ENCODE measurements around the gene GADD45B.

The GADD45B gene

DNA sequence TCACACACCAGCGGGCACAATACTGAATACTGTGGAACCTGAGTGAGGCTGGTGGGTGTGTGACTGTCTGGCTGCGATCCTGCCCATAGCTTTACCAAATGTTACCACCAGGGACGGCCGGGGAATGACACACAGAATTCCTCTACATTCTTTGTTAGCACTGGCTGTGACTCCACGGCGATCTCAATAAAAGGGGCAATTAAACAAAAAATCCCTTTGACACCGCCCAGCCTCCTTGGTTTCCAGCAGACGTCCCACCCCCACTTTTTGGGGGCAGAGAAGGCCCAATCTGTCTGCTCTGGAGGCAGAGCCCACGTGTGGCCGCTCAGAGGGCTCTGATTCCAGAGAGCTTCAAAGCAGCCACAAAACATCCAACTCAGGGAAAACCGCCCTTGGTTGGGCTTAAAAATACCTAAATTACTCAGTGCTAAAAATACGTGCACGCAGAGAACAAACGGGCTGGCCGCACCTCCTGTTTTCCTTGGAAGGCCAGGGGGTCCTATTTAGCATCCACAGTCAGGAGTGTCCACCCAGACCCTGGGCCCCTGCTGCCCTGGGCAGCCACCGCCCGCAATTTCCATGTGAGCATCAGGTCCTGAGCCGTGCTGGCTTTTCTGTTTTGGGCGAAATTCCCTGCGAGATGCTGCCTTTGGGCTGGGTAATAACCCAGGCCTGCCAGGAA, 47.8 kb downstream of the GADD45B start:
- TF ChIP-seq POLR2A (IDR thresholded peaks at IDR 0.05; ENCODE audit: extremely low read depth, insufficient read length) (no peak), MYC (IDR thresholded peaks at IDR 0.05; ENCODE audit: low read depth, low read length) (no peak)
- TF ChIP-seq, protein P1, sequence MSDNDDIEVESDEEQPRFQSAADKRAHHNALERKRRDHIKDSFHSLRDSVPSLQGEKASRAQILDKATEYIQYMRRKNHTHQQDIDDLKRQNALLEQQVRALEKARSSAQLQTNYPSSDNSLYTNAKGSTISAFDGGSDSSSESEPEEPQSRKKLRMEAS (IDR thresholded peaks at IDR 0.05; ENCODE audit: low read depth, low read length), result no peak
- TF ChIP-seq, protein P2, sequence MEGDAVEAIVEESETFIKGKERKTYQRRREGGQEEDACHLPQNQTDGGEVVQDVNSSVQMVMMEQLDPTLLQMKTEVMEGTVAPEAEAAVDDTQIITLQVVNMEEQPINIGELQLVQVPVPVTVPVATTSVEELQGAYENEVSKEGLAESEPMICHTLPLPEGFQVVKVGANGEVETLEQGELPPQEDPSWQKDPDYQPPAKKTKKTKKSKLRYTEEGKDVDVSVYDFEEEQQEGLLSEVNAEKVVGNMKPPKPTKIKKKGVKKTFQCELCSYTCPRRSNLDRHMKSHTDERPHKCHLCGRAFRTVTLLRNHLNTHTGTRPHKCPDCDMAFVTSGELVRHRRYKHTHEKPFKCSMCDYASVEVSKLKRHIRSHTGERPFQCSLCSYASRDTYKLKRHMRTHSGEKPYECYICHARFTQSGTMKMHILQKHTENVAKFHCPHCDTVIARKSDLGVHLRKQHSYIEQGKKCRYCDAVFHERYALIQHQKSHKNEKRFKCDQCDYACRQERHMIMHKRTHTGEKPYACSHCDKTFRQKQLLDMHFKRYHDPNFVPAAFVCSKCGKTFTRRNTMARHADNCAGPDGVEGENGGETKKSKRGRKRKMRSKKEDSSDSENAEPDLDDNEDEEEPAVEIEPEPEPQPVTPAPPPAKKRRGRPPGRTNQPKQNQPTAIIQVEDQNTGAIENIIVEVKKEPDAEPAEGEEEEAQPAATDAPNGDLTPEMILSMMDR (IDR thresholded peaks at IDR 0.05; ENCODE audit: low read depth, low read length), result no peak
- no peak for DNase-seq (ENCODE audit: low read depth)
- no peak overlapping the region for H3K4me3 ChIP-seq (ENCODE audit: low read depth, low read length)

DNA sequence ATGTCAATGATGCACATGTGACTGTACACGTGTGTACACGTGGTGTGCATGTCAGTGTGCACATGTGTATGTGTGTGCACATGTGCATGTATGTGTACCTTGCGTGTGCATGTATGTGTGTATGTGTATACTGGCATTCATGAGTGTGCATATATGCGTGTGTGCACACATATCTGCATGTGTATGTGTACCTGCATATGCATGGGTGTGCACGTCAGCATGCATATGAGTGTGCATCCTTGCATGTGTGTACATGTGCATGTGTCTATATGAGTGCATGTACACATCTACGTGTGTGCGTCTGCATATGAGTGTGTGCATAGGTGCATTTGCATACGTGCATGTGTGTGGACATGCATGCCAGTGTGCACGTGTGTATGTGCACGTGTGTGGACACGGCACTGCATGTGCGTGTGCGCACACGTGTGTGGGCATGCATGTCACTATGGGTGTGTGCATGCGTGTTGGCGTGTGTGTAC, 48.5 kb downstream of the GADD45B start:
- H3K4me3 ChIP-seq (ENCODE audit: low read depth, low read length), result no peak overlapping the region
- TF ChIP-seq MYC (IDR thresholded peaks at IDR 0.05; ENCODE audit: low read depth, low read length), result no peak
- TF ChIP-seq, protein P2 (IDR thresholded peaks at IDR 0.05; ENCODE audit: low read depth, low read length), result no peak
- TF ChIP-seq, protein P1 (IDR thresholded peaks at IDR 0.05; ENCODE audit: low read depth, low read length), result peak; percentile 40; the same call in 1 of the 2 replicates

DNA sequence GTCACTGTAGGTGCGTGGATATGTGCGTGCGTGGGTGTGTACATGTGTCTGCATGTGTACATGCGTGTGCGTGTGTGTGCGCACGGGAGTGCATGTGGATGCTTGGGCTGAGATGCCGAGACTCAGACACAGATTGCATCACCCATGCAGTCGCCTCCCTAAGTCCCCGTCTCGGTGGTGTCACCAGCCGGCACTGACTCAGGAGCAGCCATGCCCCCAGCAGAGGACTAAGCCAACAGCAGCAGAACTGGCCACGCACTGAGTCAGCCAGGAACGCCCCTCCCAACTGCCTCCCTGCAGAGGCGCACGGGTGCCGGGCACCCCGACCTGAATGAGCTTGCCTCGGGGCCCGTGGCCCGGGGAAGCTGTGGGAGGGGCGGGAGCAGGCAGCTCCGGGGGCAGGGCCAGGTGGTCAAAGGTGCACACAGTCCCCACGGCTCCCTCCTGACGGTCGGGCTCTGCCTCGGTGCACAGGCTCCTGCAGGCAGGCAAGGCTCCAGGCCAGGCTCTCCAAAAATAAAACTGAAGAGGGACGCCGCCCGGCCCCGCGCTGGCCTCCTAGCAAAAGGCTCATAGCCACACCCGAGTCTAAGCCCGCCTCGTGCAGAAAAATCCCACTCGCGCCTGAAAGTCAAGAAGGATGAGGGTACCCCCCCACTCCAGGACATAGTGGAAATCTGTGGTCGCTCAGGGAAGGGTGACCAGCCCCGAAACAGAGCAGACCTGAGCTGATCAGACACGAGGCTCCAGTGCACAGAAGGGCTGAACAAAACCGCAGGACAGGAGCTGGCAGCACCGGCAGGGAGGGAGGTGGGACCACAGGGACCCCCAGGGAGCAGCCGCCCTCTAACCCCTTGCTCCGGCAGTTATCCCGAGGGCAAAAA, 49.2 kb downstream of the GADD45B start:
- TF ChIP-seq, protein P1 (IDR thresholded peaks at IDR 0.05; ENCODE audit: low read depth, low read length), result peak; percentile 80
- TF ChIP-seq POLR2A (IDR thresholded peaks at IDR 0.05; ENCODE audit: extremely low read depth, insufficient read length) (peak; percentile 58), MYC (IDR thresholded peaks at IDR 0.05; ENCODE audit: low read depth, low read length) (peak; percentile 33; the same call in 1 of the 2 replicates)
- TF ChIP-seq, protein P2 (IDR thresholded peaks at IDR 0.05; ENCODE audit: low read depth, low read length), result no peak
- H3K4me3 ChIP-seq (ENCODE audit: low read depth, low read length), result peak overlapping the region; percentile 53
- DNase-seq (ENCODE audit: low read depth), result peak; percentile 94

More for the DNA sequence above, 48.5 kb downstream of the GADD45B start:
- DNase-seq (ENCODE audit: low read depth), result no peak

DNA sequence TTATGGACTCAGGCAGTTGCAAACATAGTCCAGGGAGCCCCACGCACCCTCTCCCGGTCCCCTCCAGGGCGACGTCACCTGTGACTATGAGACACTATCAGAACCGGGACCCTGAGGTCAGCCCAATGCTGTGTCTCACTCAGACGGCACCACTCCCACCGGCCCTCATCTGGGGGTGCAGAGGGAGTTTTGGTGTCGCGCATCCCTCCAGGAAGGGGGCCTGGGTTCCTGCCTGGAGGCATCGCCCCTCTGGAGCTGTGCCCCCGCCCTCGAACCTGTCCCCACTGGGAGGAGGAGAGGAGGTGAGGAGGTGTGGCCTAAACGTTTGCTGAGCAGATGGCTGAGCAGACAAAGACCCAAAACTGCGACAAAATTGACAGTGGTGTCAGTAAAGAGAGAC, 51.2 kb downstream of the GADD45B start:
- no peak overlapping the region for H3K4me3 ChIP-seq (ENCODE audit: low read depth, low read length)
- TF ChIP-seq, protein P2 (IDR thresholded peaks at IDR 0.05; ENCODE audit: low read depth, low read length), result no peak
- no peak for TF ChIP-seq POLR2A (IDR thresholded peaks at IDR 0.05; ENCODE audit: extremely low read depth, insufficient read length)
- no peak for TF ChIP-seq MYC (IDR thresholded peaks at IDR 0.05; ENCODE audit: low read depth, low read length)
- TF ChIP-seq, protein P1 (IDR thresholded peaks at IDR 0.05; ENCODE audit: low read depth, low read length), result no peak
- DNase-seq (ENCODE audit: low read depth), result no peak

DNA sequence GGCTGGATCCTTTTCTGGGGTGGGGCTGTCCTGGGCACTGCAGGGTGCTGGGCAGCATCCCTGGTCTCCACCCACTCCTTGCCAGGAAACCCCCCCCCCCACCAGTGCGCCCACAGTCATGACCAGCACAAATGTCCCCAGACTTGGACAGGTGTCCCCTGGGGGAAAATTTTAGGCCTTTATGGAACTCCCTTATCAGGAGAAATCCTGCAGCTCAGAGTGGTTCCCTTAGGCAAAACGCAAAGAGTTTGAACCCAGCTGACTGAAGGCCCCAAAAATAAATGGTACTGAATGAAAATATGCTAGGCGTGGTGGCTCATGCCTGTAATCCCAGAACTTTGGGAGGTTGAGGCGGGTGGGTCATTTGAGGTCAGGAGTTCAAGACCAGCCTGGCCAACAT, 51.8 kb downstream of the GADD45B start:
- H3K4me3 ChIP-seq (ENCODE audit: low read depth, low read length), result no peak overlapping the region
- DNase-seq (ENCODE audit: low read depth), result no peak
- TF ChIP-seq, protein P2 (IDR thresholded peaks at IDR 0.05; ENCODE audit: low read depth, low read length), result no peak
- no peak for TF ChIP-seq MYC (IDR thresholded peaks at IDR 0.05; ENCODE audit: low read depth, low read length)
- TF ChIP-seq, protein P1 (IDR thresholded peaks at IDR 0.05; ENCODE audit: low read depth, low read length), result no peak
- no peak for TF ChIP-seq POLR2A (IDR thresholded peaks at IDR 0.05; ENCODE audit: extremely low read depth, insufficient read length)
